GM21619 (cell line): ENCODE results near the gene MTUS2.

Experiments used
- ATAC-seq: cut with Tn5 transposase; IDR thresholded peaks from one replicate; pipeline ENCODE4 v1.9.1; 2021; ENCODE audit not compliant: unreplicated experiment

Gene MTUS2

GRCh38 chr13:29474991-29475390, 654.9 kb downstream of the MTUS2 start:
- ATAC-seq: no peak

- ATAC-seq: no peak
Measured at GRCh38 chr13:29476046-29476445, 655.9 kb downstream of the MTUS2 start.

GRCh38 chr13:29479716-29480492, 659.8 kb downstream of the MTUS2 start:
- ATAC-seq: no peak

- ATAC-seq: no peak
Measured at GRCh38 chr13:29480893-29481525, 660.9 kb downstream of the MTUS2 start.

- ATAC-seq: no peak
Measured at GRCh38 chr13:29481603-29482002, 661.5 kb downstream of the MTUS2 start.

GRCh38 chr13:29482504-29482903, 662.4 kb downstream of the MTUS2 start:
- ATAC-seq: no peak

GRCh38 chr13:29483211-29483610, 663.1 kb downstream of the MTUS2 start:
- no peak for ATAC-seq

- ATAC-seq: no peak
Measured at GRCh38 chr13:29483623-29484022, 663.5 kb downstream of the MTUS2 start.

GRCh38 chr13:29484236-29484635, 664.1 kb downstream of the MTUS2 start:
- no peak for ATAC-seq

- ATAC-seq: no peak
Measured at GRCh38 chr13:29484796-29485195, 664.7 kb downstream of the MTUS2 start.

GRCh38 chr13:29486551-29486950, 666.4 kb downstream of the MTUS2 start:
- ATAC-seq: no peak

- no peak for ATAC-seq
Measured at GRCh38 chr13:29487466-29488454, 667.6 kb downstream of the MTUS2 start.

GRCh38 chr13:29489650-29490560, 669.8 kb downstream of the MTUS2 start:
- ATAC-seq: no peak

- ATAC-seq: no peak
Measured at GRCh38 chr13:29490561-29490885, 670.4 kb downstream of the MTUS2 start.

- ATAC-seq: no peak
Measured at GRCh38 chr13:29491248-29491647, 671.1 kb downstream of the MTUS2 start.

GRCh38 chr13:29493796-29494195, 673.7 kb downstream of the MTUS2 start:
- ATAC-seq: no peak

- ATAC-seq: no peak
Measured at GRCh38 chr13:29494520-29494919, 674.4 kb downstream of the MTUS2 start.

GRCh38 chr13:29496241-29496712, 676.1 kb downstream of the MTUS2 start:
- peak; percentile 71 for ATAC-seq

GRCh38 chr13:29497137-29497654, 677.1 kb downstream of the MTUS2 start:
- ATAC-seq: no peak

- no peak for ATAC-seq
Measured at GRCh38 chr13:29498426-29499040, 678.4 kb downstream of the MTUS2 start.
